GM10266 (cell line): Measurements from ENCODE around the gene SLC10A4.

Source experiments
- DNase-seq: peaks from one replicate; pipeline ENCODE4 v3.0.0; 2012; ENCODE audit errors: extremely low spot score
- TF ChIP-seq, protein P1 (sequence below): IDR thresholded peaks from 2 replicates; pipeline ENCODE4 v1.5.1; 2012; ENCODE audit warnings: mild to moderate bottlenecking, low read depth; ENCODE audit not compliant: control insufficient read depth, insufficient read depth; ENCODE audit errors: missing control alignments

Gene SLC10A4

DNA sequence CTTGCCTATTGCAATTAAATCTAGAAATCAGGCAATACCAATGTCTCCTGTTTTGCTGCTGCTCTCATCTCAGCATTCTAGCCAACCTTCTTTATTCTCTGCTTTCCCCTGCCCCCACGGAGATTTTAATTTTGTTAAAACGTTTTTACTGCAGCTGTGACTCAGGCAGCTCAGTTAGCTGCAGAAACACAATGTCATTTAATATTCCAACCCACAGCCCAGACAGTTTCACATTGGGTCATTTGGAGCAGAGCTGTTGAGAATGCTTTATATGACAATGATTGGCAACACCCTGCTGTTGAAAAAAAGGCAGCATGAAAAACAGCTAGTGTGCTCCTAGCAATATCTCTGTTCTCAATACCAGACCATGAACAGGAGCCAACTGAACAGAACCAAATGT lies 12.6 kb upstream of the SLC10A4 start:
- DNase-seq: no peak
- TF ChIP-seq, protein P1, sequence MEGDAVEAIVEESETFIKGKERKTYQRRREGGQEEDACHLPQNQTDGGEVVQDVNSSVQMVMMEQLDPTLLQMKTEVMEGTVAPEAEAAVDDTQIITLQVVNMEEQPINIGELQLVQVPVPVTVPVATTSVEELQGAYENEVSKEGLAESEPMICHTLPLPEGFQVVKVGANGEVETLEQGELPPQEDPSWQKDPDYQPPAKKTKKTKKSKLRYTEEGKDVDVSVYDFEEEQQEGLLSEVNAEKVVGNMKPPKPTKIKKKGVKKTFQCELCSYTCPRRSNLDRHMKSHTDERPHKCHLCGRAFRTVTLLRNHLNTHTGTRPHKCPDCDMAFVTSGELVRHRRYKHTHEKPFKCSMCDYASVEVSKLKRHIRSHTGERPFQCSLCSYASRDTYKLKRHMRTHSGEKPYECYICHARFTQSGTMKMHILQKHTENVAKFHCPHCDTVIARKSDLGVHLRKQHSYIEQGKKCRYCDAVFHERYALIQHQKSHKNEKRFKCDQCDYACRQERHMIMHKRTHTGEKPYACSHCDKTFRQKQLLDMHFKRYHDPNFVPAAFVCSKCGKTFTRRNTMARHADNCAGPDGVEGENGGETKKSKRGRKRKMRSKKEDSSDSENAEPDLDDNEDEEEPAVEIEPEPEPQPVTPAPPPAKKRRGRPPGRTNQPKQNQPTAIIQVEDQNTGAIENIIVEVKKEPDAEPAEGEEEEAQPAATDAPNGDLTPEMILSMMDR: no peak

DNA sequence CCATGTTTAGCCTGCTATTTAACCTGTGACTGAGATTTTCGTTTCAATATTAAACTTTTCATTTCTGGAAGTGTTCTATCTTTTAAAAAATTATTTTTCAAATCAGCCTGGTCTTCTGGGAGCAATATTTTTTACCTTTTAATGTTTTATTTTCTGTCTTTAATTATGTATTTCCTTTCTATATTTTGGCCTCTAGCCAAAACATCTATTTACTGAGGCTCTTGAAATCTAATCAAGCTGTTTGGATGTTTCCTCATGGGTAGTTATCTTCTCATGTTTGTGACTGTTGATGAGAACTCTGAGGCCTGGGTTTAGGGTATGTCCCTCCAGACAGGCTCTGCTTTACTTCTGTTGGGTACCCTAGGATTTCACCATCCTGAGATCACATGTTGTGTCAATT lies 10.3 kb upstream of the SLC10A4 start:
- TF ChIP-seq, protein P1: no peak
- no peak for DNase-seq

DNA sequence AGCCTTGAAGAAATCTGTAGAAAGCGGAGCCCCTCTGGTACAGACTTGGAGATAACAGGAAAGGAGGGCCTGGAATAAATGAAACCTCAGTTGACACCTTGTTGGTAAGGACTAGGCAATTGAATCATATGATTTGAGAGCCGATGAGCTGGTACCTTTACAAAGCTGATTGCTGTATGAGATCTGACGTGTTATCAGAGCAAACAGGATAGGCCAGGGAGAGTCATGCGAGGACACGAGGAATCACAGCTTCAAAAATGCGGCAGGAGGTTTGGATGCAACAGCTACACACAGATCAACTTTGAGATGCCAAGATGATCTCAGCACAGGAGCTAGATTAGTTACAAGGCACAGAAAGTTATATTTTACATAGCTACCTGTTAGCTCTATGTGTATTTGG lies 7.4 kb upstream of the SLC10A4 start:
- TF ChIP-seq, protein P1: no peak
- no peak for DNase-seq

DNA sequence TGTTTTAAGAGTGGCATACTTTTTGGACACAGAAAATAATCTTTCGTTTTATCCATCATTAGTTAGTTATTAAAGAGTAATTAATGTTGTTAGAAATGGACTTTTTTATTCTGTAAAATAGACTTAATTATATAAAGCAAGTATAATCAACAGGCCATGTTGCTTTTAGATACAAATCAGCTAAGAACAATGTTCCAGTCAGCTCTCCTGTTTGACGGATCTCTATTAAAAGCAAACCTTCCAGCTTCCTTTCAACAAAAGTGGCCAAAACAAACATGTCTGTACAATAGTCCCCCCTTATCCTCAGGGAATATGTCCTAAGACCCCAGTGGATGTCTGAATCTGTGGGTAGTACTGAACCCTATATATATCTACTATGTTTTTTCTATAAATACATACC lies 4.9 kb upstream of the SLC10A4 start:
- no peak for DNase-seq
- TF ChIP-seq, protein P1: no peak

DNA sequence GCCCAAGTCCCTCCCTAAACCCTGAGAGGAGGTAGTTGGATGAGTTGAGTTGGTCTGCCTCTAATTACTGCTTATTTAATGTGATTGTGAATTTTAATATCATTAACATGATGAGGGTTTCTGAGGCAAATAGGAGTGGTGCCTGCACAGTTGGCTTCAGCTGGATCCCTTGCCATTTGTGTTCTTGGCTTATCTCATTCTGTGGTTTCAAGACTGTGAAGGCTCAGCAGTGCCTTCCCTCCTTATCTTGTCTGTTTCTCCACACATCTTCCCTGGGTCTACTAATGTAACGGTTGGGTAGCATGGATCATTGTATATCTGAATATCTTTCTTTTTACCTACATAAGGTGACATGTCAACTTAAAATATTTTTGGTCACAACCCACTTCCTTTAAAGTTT lies 1.6 kb upstream of the SLC10A4 start:
- TF ChIP-seq, protein P1: no peak
- DNase-seq: no peak

DNA sequence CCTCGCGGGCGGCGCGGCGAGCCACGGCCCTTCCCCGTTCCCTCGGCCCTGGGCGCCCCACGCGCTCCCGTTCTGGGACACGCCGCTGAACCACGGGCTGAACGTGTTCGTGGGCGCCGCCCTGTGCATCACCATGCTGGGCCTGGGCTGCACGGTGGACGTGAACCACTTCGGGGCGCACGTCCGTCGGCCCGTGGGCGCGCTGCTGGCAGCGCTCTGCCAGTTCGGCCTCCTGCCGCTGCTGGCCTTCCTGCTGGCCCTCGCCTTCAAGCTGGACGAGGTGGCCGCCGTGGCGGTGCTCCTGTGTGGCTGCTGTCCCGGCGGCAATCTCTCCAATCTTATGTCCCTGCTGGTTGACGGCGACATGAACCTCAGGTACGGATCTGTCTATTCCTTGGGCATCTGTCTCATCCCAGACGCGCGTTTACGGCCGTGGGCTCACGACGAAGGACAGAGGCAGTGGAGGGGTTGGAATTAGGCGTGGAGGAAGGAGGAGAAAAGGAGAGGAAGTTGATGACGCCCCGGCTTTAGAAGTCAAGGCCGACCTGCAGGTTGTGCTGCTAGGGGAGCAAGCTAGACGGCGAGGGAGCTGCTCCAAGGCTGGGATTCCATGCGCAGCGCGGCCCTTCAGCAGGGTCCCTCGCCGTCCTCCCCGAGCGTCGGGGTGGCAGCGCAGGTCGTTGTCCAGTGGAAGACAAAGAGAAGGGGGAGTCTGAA lies 792 bp downstream of the SLC10A4 start:
- DNase-seq: no peak
- TF ChIP-seq, protein P1: no peak

DNA sequence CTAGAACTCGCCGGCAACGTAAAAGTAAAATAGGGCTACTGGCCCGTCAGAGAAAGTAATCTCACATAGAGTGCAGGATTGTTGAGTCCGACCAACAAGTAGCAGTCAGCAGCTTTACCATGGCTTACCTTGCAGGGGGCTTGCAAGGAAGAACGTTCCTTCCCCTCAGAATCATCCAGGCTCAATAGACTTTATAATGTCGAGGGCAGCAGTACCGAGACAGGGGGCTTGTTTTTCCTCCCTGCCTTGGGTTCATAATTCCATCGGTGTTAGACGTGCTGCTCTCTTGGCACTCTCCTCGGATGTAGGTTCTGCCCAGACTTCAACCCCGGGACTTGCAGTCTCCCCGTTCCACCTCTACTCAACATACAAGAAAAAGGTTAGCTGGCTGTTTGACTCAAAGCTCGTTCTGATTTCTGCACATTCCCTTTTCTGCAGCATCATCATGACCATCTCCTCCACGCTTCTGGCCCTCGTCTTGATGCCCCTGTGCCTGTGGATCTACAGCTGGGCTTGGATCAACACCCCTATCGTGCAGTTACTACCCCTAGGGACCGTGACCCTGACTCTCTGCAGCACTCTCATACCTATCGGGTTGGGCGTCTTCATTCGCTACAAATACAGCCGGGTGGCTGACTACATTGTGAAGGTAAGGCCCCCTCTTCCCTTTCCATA lies 1.5 kb downstream of the SLC10A4 start:
- TF ChIP-seq, protein P1: no peak
- no peak for DNase-seq
